Keratinocyte (primary cell): ENCODE measurements around the gene FBLN5.

Experiments
- EZH2 ChIP-seq: IDR thresholded peaks from one replicate; pipeline ENCODE4 v1.6.1; 2012; ENCODE audit warnings: inconsistent platforms, mild to moderate bottlenecking, low read length, moderate library complexity
- TF ChIP-seq, protein P1 (sequence below), 3 experiments: IDR thresholded peaks in 1 of 3; conservative IDR thresholded peaks in 1 of 3; optimal IDR thresholded peaks in 1 of 3; 2 replicates in 2 of 3; 3 replicates in 1 of 3; pipeline versions ENCODE3 to v1.5.1; 2011; ENCODE audit warnings: low read length in 3 of 3, mild to moderate bottlenecking in 3 of 3, moderate library complexity in 2 of 3, control low read depth in 1 of 3, inconsistent platforms in 1 of 3; ENCODE audit not compliant: insufficient read depth in 2 of 3; ENCODE audit errors: extremely low read depth in 1 of 3

- TF ChIP-seq, protein P1, sequence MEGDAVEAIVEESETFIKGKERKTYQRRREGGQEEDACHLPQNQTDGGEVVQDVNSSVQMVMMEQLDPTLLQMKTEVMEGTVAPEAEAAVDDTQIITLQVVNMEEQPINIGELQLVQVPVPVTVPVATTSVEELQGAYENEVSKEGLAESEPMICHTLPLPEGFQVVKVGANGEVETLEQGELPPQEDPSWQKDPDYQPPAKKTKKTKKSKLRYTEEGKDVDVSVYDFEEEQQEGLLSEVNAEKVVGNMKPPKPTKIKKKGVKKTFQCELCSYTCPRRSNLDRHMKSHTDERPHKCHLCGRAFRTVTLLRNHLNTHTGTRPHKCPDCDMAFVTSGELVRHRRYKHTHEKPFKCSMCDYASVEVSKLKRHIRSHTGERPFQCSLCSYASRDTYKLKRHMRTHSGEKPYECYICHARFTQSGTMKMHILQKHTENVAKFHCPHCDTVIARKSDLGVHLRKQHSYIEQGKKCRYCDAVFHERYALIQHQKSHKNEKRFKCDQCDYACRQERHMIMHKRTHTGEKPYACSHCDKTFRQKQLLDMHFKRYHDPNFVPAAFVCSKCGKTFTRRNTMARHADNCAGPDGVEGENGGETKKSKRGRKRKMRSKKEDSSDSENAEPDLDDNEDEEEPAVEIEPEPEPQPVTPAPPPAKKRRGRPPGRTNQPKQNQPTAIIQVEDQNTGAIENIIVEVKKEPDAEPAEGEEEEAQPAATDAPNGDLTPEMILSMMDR (optimal IDR thresholded peaks at IDR 0.05 in 1 of 3, IDR thresholded peaks at IDR 0.05 in 1 of 3, conservative IDR thresholded peaks at IDR 0.05 in 1 of 3; ENCODE audit: extremely low read depth in 1 of 3, insufficient read depth in 2 of 3, low read length in 3 of 3): no peak
- no peak for TF ChIP-seq EZH2
Measured at GRCh38 chr14:91886961-91887360, 60.5 kb downstream of the FBLN5 start.
